ENCODE data around the gene ABCD1. TPM values are rescaled to one million over a fixed set of nuclear protein-coding genes. Genes with fewer than 3 reads are reported as not detected.

ABCD1 gene
- total RNA-seq, 2 donors from 2014 or later: 9.7 to 97.8 TPM

- TF ChIP-seq POLR2A (IDR thresholded peaks at IDR 0.05): no peak
- TF ChIP-seq POLR2AphosphoS5 (IDR thresholded peaks at IDR 0.05): no peak
- TF ChIP-seq CTCF (IDR thresholded peaks at IDR 0.05): no peak
- H3K4me1 ChIP-seq (replicated peaks): no peaks in the 10 kb centered on the region
- no peak overlapping the region for H3K4me3 ChIP-seq
- no peak overlapping the region for H3K27ac ChIP-seq
- H3K36me3 ChIP-seq: no peaks in the 10 kb centered on the region
- 83% methylated on average over 26 of the region's 30 CpGs for WGBS
- intact Hi-C loops (cut with DNase I): no loop called here
- H3K9me3 ChIP-seq: no peaks in the 10 kb centered on the region
- H3K27me3 ChIP-seq (replicated peaks; ENCODE audit: insufficient read depth): no peaks in the 10 kb centered on the region
- no peak for DNase-seq (ENCODE audit: low spot score)
Measured at GRCh38 chrX:153736071-153736820, 11.6 kb downstream of the ABCD1 start.

GRCh38 chrX:153736871-153737441, 12.3 kb downstream of the ABCD1 start:
- Histone ChIP-seq H3K27ac (no peak overlapping the region), H3K27me3 (replicated peaks; ENCODE audit: insufficient read depth) (no peaks in the 10 kb centered on the region), H3K4me3 (no peak overlapping the region), H3K9me3 (no peaks in the 10 kb centered on the region), H3K4me1 (replicated peaks) (no peaks in the 10 kb centered on the region), H3K36me3 (no peaks in the 10 kb centered on the region)
- 90% methylated on average over 8 of the region's 15 CpGs for WGBS
- DNase-seq (ENCODE audit: low spot score): no peak
- intact Hi-C loops (cut with DNase I): no loop called here
- no peak for TF ChIP-seq POLR2AphosphoS5 (IDR thresholded peaks at IDR 0.05)
- TF ChIP-seq POLR2A (IDR thresholded peaks at IDR 0.05): no peak
- TF ChIP-seq CTCF (IDR thresholded peaks at IDR 0.05): no peak

- no peak overlapping the region for H3K27ac ChIP-seq
- no peak overlapping the region for H3K4me3 ChIP-seq
- intact Hi-C loops (cut with DNase I): no loop called here
- no peaks in the 10 kb centered on the region for H3K9me3 ChIP-seq
- H3K27me3 ChIP-seq (replicated peaks; ENCODE audit: insufficient read depth): no peaks in the 10 kb centered on the region
- WGBS: 97% methylated on average over 22 of the region's 27 CpGs
- no peaks in the 10 kb centered on the region for H3K4me1 ChIP-seq (replicated peaks)
- TF ChIP-seq POLR2A (IDR thresholded peaks at IDR 0.05) (no peak), POLR2AphosphoS5 (IDR thresholded peaks at IDR 0.05) (no peak), CTCF (IDR thresholded peaks at IDR 0.05) (no peak)
- H3K36me3 ChIP-seq: no peaks in the 10 kb centered on the region
- no peak for DNase-seq (ENCODE audit: low spot score)
Measured at GRCh38 chrX:153738056-153738605, 13.5 kb downstream of the ABCD1 start.

- no peak for TF ChIP-seq POLR2A (IDR thresholded peaks at IDR 0.05)
- TF ChIP-seq POLR2AphosphoS5 (IDR thresholded peaks at IDR 0.05): no peak
- TF ChIP-seq CTCF (IDR thresholded peaks at IDR 0.05): no peak
- WGBS: 46% methylated on average over 7 of the region's 29 CpGs
- H3K4me3 ChIP-seq: no peak overlapping the region
- H3K36me3 ChIP-seq: no peaks in the 10 kb centered on the region
- no peaks in the 10 kb centered on the region for H3K4me1 ChIP-seq (replicated peaks)
- intact Hi-C loops (cut with DNase I): no loop called here
- no peak overlapping the region for H3K27ac ChIP-seq
- no peak for DNase-seq (ENCODE audit: low spot score)
- no peaks in the 10 kb centered on the region for H3K9me3 ChIP-seq
- H3K27me3 ChIP-seq (replicated peaks; ENCODE audit: insufficient read depth): no peaks in the 10 kb centered on the region
Measured at GRCh38 chrX:153739754-153740486, 15.3 kb downstream of the ABCD1 start.
